GM18907 (cell line): ENCODE measurements around the gene VKORC1.
"Not testable (repeated sequence)": the region's sequence is repeated elsewhere in the genome, so short reads cannot be mapped to it uniquely, and the experiment has no call there.

Experiments
- ATAC-seq: cut with Tn5 transposase; IDR thresholded peaks from one replicate; pipeline ENCODE4 v1.9.1; 2021; ENCODE audit warnings: mild to moderate bottlenecking, moderate library complexity; ENCODE audit not compliant: unreplicated experiment

The VKORC1 gene

GRCh38 chr16:31108035-31108793, 13.6 kb upstream of the VKORC1 start, which contains the start of gene BCKDK:
Gene BCKDK (plus strand): TSS chr16:31108386. CDS start chr16:31109224, 838 bp downstream.
- peak; percentile 85 for ATAC-seq

GRCh38 chr16:31107465-31107867, 12.9 kb upstream of the VKORC1 start:
- peak; percentile 53 for ATAC-seq

GRCh38 chr16:31106509-31107464, 12.2 kb upstream of the VKORC1 start:
- ATAC-seq: no peak

- peak; percentile 46 for ATAC-seq
These were observed 11.1 kb upstream of the VKORC1 start for GRCh38 chr16:31105677-31106213.

- ATAC-seq: not testable (repeated sequence)
These were observed 6.5 kb upstream of the VKORC1 start for GRCh38 chr16:31100876-31101641.

- ATAC-seq: no peak
These were observed 5.5 kb upstream of the VKORC1 start for GRCh38 chr16:31099860-31100638.

GRCh38 chr16:31094088-31094423, 541 bp downstream of the VKORC1 start:
- ATAC-seq: peak; percentile 3

- no peak for ATAC-seq
These were observed 1.4 kb downstream of the VKORC1 start for GRCh38 chr16:31093132-31093703.

GRCh38 chr16:31092330-31092729, 2.3 kb downstream of the VKORC1 start:
- ATAC-seq: no peak

GRCh38 chr16:31090540-31090939, 4.1 kb downstream of the VKORC1 start:
- no peak for ATAC-seq

GRCh38 chr16:31089199-31089598, 5.4 kb downstream of the VKORC1 start:
- ATAC-seq: no peak

GRCh38 chr16:31088459-31089183, 6.0 kb downstream of the VKORC1 start, which contains the start of gene PRSS53:
Gene PRSS53 (minus strand): TSS chr16:31088943. CDS start chr16:31088809, 134 bp downstream.
- no peak for ATAC-seq

- ATAC-seq: no peak
These were observed 6.6 kb downstream of the VKORC1 start for GRCh38 chr16:31087971-31088370.

- no peak for ATAC-seq
These were observed 7.1 kb downstream of the VKORC1 start for GRCh38 chr16:31087481-31087880.

GRCh38 chr16:31086629-31086906, 8.0 kb downstream of the VKORC1 start:
- ATAC-seq: no peak

GRCh38 chr16:31085873-31086628, 8.5 kb downstream of the VKORC1 start:
- ATAC-seq: no peak

GRCh38 chr16:31085411-31085810, 9.2 kb downstream of the VKORC1 start:
- ATAC-seq: no peak

- no peak for ATAC-seq
These were observed 9.9 kb downstream of the VKORC1 start for GRCh38 chr16:31084584-31085302.
